Measurements from ENCODE around the gene HTR1D. TPM values are rescaled to one million over a fixed set of nuclear protein-coding genes. Genes with fewer than 3 reads are reported as not detected.
A peak's percentile ranks its signal among the peaks of the same experiment; 100 is the strongest.

HTR1D gene
- polyA plus RNA-seq, 1 donor = 0.23 TPM

GRCh38 chr1:23184212-23184934 is 32.9 kb downstream of the HTR1D start:
- DNase-seq = peak; percentile 37

GRCh38 chr1:23179862-23180261 is 37.4 kb downstream of the HTR1D start:
- no peak for DNase-seq

DNA sequence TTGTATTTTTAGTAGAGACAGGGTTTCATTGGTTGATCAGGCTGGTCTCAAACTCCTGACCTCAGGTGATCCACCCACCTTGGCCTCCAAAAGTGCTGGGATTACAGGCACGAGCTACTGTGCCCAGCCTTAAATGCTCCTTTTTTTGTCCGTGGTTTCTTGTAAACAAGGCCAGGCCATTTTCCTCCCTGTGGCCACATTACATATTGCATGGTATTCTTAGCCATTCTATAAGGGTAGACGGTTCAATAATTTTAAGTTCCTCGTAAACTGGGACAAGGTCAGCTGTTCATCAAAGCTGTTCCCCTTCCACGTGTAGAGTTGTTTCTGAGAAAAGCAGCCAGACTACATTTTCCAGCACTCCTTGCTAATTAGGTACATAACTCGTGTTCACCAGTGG is 38.4 kb downstream of the HTR1D start:
- no peak for DNase-seq

DNA sequence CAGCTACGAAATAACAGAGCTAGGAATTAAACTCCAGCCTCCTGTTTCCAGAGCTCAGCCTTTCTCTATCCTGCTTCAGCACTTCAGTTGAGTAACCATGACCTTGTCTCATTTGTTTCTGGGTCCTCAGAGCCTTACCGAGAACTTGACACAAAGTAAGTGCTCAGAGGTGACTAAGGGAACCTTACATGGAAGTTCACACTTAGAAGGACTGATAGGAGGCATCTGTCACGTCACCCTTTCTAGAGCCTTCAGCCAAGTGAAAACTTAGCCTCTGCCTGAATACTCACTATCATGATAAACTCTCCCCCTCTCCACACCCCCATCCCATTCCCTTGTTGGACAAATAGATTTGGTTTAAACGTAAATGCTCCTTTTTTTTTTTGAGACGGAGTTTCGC is 38.9 kb downstream of the HTR1D start:
- DNase-seq = no peak

DNA sequence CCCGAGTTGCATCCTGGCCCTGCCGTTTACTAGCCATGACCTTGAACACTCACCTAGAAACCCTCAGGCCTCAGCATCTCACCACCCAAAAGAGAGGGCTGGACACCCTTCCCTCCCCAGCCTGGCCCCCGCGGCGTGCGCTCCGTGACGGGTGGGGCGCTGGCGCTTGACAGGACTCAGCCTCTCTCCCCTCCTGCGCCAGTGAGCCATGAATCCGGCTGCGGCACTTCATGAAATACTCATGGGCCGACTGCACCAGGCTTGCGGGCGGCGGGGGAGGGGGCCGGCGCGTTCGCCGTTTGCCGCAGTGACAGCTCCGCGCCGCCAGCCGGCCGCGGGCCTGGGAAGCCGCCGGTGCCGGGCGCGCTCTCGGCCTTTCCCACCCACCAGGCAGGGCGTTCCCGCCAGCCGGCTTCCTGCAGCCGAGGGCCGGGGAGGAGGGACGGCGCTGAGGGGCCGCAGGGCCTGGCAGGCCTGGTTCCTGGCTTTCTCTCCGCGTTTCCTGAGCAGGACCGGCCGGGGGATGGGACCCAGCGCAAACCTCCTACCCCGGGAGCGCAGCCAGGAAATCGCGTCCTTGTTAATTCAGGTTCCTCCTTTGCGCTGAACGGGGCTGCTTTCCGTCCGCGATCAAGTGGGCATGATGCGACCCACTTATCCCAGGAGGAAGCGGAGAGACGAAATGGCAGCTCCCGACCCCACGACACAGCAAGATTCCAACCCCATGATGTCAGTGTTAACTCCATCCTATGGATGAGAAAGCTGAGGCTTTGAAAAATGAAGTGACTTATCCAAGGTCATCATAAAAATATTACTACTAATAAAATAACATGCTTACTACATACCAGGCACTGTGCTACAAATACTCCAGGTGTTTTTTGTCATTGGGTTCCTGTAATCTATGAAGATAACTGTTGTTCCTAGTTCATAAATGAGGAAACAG is 39.6 kb downstream of the HTR1D start:
- DNase-seq = peak; percentile 57

GRCh38 chr1:23177031-23177430 is 40.3 kb downstream of the HTR1D start:
- no peak for DNase-seq

DNA sequence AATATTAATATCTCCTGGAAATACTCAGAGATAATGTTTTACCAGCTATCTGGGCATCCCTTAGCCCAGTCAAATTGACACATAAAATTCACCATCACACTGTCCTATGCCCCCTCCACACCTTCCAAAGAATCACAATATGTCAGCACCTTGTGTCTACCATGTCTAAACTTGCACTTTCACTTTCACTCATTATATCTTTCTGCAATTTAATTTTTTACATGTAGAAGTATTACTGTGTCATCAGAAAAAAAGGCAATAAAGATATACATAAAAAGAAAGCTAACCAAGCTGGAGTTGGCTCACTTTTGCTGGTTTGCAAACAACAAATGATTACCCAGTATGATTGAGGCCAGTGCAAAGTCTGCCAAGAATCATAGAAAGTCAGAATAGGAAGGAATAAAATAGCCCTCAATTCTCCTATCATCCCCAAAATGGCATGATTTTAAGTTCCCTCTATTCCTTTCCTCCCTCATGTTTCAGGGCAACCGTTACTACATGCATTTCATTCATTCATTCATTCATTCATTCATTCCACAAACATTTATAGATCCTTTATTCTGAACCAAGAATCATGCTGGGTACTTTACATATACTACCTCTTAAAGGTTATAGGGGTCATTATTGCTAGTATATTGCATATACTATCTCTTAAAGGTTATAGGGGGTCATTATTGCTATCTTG is 42.7 kb downstream of the HTR1D start:
- no peak for DNase-seq

GRCh38 chr1:23171181-23171755 is 46.0 kb downstream of the HTR1D start:
- DNase-seq = no peak

DNA sequence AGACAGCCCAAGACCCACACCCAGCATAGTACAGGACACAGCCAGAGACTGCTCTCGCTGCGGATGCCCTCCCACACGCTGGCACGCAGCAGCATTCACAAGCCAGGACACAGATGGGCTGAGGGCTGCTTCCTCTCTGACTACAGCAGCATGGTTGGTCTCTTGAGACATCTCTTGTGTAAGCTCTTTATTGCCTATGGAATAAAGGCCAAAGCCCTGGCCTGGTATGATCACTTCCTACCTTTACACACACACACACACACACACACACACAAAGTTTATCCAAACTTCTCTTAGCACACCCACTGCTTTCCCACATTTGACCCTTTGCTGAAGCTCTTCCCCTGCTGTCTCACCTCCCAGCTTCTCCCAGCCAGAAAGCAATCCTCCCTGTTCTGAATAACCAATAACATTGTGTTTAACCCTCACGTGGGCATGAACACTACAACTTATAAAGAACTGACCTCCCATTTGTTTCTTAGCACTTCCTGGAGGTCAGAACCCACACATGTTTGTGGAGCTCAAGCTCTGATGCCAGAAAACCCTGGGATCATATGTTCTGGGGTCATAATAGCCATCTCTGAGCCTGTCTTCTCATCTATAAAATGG is 47.5 kb downstream of the HTR1D start:
- no peak for DNase-seq

- DNase-seq = no peak
Measured at GRCh38 chr1:23169195-23169575, 48.1 kb downstream of the HTR1D start.

GRCh38 chr1:23168445-23169194 is 48.7 kb downstream of the HTR1D start, which contains the start of gene LUZP1:
TSS of gene LUZP1 (minus strand) at chr1:23168856.
- peak; percentile 88 for DNase-seq

GRCh38 chr1:23168079-23168444 is 49.2 kb downstream of the HTR1D start:
- DNase-seq = no peak

DNA sequence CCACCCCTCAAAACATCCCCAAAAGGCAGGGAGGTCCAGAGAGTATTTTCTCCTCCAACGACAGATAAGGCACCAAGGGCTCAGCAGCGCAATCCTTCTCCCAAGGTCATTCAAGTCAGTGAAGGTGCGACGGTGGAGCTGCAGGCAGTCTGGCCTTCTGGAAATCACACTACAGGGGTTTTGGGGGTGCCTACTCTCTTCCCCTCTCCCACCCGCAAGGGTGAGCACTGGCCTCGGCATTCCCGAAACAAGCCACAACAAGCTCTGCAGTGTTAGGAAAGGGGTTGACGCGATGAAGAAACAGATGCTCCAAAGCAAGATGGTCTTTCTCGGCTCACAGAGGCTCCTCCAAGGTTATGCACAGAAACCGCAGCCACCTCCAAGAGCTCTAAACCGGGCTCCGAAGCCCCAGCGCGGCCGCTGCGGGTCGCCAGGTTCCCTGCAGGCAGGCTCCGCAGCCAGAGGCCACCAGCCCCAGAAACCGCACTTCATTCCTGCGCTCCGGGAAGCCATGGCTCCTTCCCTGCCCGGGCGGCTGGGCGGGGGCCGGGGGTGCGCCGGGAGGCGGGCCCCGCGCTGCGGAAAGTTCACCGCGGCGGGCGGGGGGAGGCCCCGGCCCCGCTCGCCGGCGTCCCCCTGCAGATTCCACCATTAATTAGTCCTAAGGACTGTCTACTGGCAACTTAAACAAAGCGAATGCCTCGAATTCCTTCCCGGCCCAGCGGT is 49.8 kb downstream of the HTR1D start:
- DNase-seq = peak; percentile 41

DNA sequence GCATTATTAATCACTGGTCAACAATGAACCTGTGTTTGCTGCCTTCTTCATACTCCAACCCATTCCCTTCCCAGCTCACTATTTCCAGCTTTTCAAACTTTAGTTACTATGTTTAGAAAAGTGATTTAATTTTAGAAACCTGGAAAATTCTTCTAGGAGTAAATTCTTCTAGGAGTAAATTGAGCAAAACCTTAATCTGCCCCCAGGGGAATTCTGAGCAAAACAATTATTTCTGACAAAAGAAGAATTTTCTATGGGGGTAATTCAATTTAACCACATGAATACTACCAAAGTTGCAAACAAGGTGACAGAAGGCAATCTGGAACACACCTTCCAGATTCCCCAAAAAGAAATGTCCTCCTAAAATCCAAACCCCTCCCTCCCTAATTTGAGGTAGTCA is 50.4 kb downstream of the HTR1D start:
- no peak for DNase-seq

- DNase-seq = no peak
Measured at GRCh38 chr1:23163395-23163794, 53.9 kb downstream of the HTR1D start.

DNA sequence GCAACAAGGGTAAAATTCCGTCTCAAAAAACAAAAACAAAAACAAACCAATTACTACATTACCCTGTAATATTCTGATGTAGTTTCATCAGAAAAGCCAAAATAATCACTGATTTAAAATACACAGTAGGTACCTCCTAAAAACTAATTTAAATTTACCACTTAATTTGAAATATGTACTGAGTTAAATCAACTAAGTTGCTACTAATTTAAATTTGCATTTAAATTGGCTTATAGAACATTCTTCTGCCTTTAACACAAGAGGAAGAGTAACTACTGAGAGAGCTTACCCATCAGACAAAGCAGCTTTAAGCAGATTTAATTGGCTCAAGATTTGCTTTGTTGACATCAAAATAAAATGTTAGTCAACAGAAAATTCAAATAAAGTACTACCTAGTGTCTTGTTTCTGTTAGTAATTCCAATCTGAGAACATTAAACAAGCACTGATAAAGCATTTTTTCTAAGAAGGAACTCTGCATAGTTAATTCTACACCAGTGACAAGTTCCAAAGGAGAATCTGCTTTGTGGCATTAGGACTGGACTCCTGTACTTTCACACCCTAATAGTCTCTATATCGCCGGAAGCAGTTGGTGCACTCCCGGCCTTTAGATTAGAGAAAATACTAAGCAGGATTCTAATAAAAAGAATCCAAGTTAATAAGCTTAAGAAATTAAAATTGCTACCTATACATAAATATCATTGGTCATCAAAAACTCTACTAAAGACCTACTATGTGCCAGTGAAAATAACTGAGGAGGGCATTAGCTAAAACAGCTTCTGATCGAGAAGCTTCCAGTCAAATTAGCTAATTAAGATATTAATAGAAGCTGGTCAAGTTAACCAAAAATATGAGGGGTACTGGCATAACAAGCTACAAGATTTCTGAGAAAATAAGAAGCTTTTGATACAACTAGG is 57.1 kb downstream of the HTR1D start:
- DNase-seq = no peak

GRCh38 chr1:23156940-23157339 is 60.4 kb downstream of the HTR1D start:
- DNase-seq = no peak

DNA sequence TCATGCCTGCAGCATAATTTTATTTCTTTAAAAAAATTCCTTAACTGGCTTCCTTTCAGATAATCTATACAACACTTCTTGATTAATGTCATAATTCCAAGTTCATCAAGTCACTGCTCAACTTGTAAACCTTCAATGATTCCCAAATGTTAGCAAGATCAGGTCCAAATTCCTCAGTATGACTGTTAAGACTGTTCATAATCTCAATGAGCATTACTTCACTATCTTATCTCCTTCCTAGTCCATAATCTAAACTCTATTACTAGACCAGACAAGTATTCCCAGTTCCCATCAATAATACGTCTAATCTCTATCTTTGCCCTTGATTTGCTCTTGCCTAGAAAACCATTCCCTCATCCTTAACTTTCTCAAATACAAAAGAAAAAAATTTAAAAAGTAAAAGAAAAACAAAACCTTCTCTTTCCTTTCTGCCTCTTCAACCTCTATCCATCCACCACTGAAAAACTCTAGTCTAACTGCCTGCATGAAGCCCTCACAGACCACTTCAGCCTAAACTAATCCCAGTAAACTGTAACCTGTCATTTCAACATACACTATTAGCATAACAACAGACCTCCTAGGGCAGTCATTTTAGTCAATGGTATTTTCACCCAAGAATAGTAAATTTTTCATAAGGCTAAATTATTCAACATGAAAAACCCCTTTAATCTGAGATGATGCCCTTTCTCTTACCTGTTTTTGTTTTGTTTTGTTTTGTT is 64.2 kb downstream of the HTR1D start:
- DNase-seq = no peak

DNA sequence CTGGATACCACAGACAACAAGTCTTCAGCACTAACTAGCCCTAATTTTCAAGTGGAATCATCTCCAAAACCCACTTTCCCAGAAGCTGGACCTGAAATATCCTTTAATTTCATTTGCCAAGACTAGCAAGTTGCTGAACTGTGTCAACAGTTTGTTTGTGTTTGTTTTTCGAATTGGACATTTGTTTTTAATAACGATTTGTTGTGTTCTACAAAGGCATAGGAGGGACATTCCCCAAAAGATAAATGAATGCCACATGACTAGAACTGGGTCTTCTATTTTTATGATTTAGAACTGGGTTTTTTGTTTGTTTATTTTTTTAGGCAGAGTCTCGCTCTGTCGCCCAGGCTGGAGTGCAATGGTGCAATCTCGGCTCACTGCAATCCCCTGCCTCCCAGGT is 66.6 kb downstream of the HTR1D start:
- DNase-seq = no peak
